Adrenal gland (tissue), 12 donors: ENCODE measurements around the gene PSD2. TPM values are rescaled to one million over a fixed set of nuclear protein-coding genes. Genes with fewer than 3 reads are reported as not detected.

ENCODE experiments used
- DNase-seq, 7 donors: peaks; one replicate each; pipeline ENCODE4 v3.0.0-alpha.2; 2019 to 2020
- H3K27ac ChIP-seq, 5 donors: fragments of 200-600 bp; sonication (generic) in 4 of 5; 1 replicate in 3 of 5; 2 replicates in 2 of 5; pipeline versions ENCODE4 v1.5.1 to v1.8.0; 2016 to 2020; ENCODE audit warnings: mild to moderate bottlenecking in 1 of 5
- H3K27me3 ChIP-seq: fragments of 200-600 bp; 2 replicates; pipeline ENCODE4 v1.8.0; 2021
- H3K36me3 ChIP-seq, 2 donors: fragments of 200-600 bp; replicated peaks in 1 of 2; 1 replicate in 1 of 2; 2 replicates in 1 of 2; pipeline versions ENCODE4 v1.5.1 to v1.8.0; 2018 to 2022
- H3K4me1 ChIP-seq, 2 donors: fragments of 200-600 bp; replicated peaks in 1 of 2; 1 replicate in 1 of 2; 2 replicates in 1 of 2; pipeline versions ENCODE4 v1.5.1 to v1.8.0; 2018 to 2021
- H3K4me3 ChIP-seq, 4 donors: fragments of 200-600 bp; sonication (generic) in 3 of 4; one replicate each; pipeline ENCODE4 v1.5.1; 2016 to 2018
- H3K9me3 ChIP-seq, 3 donors: fragments of 200-600 bp; sonication (generic) in 1 of 3; replicated peaks in 1 of 3; 1 replicate in 2 of 3; 2 replicates in 1 of 3; pipeline versions ENCODE4 v1.5.1 to v1.8.0; 2016 to 2021
- POLR2A ChIP-seq, 2 donors: fragments of 450-650 bp; IDR thresholded peaks; one replicate each; pipeline ENCODE4 v1.6.1; 2017; ENCODE audit warnings: antibody characterized with exemption in 2 of 2, mild to moderate bottlenecking in 2 of 2, moderate library complexity in 1 of 2
- WGBS, 4 donors: extraction: QIAGEN DNeasy Blood & Tissue Kit in 2 of 4; methylation state at CpG; one replicate each; pipeline versions ENCODE4 v1.1.5 to v1.1.7; 2013 to 2017; 5-methylcytosine and 5-hydroxymethylcytosine counted together
- intact Hi-C, 2 donors: fragments of 100-400 bp; cut with DNase I; formaldehyde crosslinking; loops; one replicate each; pipeline versions ENCODE4 v1.14.1 to v1.15.0; 2022 to 2023
- polyA plus RNA-seq, 3 donors: library from polyadenylated mRNA; stranded (reverse); fragments of 200-250 nt in 2 of 3; fragments of 350-450 nt in 1 of 3; fragmentation: Illumina TruSeq in 1 of 3; extraction: RNeasy Lipid Tissue Mini Kit (QIAGEN cat#74804) in 1 of 3; gene quantifications; one replicate each; pipeline ENCODE4 v1.2.3, GENCODE V29; 2013 to 2014
- total RNA-seq, 9 donors: library from RNA; depleted of rRNA in 4 of 9; stranded (reverse); fragments of >200 nt in 4 of 9; fragments of 120-200 nt in 1 of 9; fragmentation: NEBNext Ultra II Directional in 1 of 9; extraction: Animal tissue kit (Norgen Biotek cat#: 25700) in 1 of 9; gene quantifications; one replicate each; pipeline versions ENCODE4 v1.1.0 to v1.2.4, GENCODE V29; 2013 to 2023
- TF ChIP-seq, protein P1 (sequence below), 6 experiments: fragments of 450-650 bp in 4 of 6; fragments of 200-600 bp in 2 of 6; sonication (generic) in 1 of 6; IDR thresholded peaks; 1 replicate in 5 of 6; 2 replicates in 1 of 6; pipeline versions ENCODE4 v1.5.1 to v1.8.0; 2016 to 2021; ENCODE audit warnings: antibody characterized with exemption in 6 of 6, mild to moderate bottlenecking in 2 of 6, moderate library complexity in 1 of 6
- donor health status: healthy with polysubstance abuse.
- donor health status: Bipolar disorder and iron deficiency.
- donor health status: DM: yes; HTN: yes; CAD: no.
- donor health status: DM: no; HTN: no; CAD: no.
- donor health status: DM: no; HTN: no; CAD: no.
- donor health status: DM: yes; HTN: yes; CAD: no.

Gene PSD2
- total and polyA plus RNA-seq, 12 donors: 0.11 to 0.46 (median 0.24) TPM; not detected in 5

DNA sequence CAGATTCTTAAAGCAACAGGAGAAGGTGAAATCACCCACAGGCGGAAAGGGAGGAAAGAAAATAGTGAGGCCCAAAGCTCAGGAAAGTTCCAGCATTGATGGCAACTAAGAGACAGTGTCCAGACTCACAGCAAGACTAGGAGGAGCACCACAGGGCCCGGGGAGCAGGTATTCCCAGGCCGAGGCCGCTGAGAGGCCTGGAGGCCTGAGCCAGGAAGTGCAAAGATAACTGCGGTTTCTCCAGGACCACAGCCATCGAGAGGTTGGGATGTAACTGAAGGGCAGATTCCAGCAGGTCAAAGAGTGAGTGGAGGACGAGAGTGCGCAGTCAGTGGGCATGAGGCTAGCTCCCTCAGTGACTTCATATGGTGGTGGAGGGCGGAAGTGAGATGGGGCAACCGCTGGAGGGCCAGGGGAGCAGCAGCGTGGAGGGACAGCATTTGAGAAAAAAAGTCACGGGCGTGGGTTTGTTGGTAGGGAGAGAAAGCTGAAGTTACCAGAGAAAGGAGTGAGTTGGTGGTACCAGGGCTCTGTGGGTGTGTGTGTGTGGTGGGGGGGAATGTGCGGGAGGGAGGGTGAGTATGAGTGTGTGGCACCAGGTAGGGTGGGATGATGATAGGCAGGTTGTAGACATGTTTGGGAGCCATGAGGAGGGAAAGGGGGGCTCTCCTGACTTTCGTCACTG, 89.7 kb downstream of the PSD2 start:
- no peak for DNase-seq
- Histone ChIP-seq H3K4me1 (no peaks in the 10 kb centered on the region), H3K9me3 (no peaks in the 10 kb centered on the region), H3K4me3 (no peak overlapping the region), H3K27ac (no peak overlapping the region), H3K27me3 (no peaks in the 10 kb centered on the region), H3K36me3 (no peaks in the 10 kb centered on the region)
- no peak for TF ChIP-seq POLR2A (IDR thresholded peaks at IDR 0.05)
- TF ChIP-seq, protein P1, sequence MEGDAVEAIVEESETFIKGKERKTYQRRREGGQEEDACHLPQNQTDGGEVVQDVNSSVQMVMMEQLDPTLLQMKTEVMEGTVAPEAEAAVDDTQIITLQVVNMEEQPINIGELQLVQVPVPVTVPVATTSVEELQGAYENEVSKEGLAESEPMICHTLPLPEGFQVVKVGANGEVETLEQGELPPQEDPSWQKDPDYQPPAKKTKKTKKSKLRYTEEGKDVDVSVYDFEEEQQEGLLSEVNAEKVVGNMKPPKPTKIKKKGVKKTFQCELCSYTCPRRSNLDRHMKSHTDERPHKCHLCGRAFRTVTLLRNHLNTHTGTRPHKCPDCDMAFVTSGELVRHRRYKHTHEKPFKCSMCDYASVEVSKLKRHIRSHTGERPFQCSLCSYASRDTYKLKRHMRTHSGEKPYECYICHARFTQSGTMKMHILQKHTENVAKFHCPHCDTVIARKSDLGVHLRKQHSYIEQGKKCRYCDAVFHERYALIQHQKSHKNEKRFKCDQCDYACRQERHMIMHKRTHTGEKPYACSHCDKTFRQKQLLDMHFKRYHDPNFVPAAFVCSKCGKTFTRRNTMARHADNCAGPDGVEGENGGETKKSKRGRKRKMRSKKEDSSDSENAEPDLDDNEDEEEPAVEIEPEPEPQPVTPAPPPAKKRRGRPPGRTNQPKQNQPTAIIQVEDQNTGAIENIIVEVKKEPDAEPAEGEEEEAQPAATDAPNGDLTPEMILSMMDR (IDR thresholded peaks at IDR 0.05): no peak
- intact Hi-C loops: no loop called here
- WGBS, 4 donors: 94 to 95% (median 95%) methylated on average over 15 of the region's 15 CpGs

DNA sequence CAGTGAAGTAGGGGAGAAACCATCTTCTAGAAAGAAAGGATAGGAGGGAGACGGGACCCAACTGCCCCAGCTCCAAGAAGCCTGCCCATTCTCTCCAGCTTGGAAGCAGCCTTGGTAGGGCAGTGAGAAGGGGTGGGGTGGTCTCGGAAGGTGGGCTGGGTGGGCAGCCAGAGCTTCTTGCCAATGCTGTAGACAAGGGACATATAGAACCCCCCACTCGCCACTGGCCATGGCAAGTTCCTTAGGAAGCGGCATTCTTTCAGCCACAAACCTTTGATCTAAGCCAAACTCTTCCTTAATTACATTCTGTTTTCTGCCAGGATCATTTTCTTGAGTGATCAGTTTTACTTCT, 90.2 kb downstream of the PSD2 start:
- Histone ChIP-seq H3K4me1 (no peaks in the 10 kb centered on the region), H3K36me3 (no peaks in the 10 kb centered on the region), H3K9me3 (no peaks in the 10 kb centered on the region), H3K27me3 (no peaks in the 10 kb centered on the region), H3K4me3 (no peak overlapping the region), H3K27ac (no peak overlapping the region)
- no peak for DNase-seq
- intact Hi-C loops: no loop called here
- TF ChIP-seq POLR2A (IDR thresholded peaks at IDR 0.05): no peak
- TF ChIP-seq, protein P1 (IDR thresholded peaks at IDR 0.05): no peak
- 92 to 94% (median 94%) methylated on average over 4 of the region's 4 CpGs for WGBS, 4 donors

DNA sequence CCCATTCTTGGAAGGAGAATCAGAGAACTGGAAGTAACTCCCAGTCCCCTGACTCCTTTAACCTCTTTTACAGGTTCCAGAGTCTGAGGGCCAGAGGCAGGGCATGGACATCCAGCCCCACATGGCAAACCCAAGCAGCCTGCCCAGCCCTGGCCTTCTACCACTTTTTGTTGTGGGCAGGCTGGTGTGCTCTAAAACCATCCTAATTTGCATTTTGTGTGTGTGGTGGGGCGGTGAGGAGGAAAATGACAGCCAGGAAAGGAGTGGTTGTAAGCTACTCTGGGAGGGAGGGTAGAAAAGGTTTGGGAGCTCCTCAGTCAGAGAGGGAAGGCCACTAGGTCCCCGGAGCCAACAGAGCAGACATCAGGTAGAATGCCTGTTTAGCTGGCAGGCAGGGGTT, 90.6 kb downstream of the PSD2 start:
- intact Hi-C loops: no loop called here
- no peaks in the 10 kb centered on the region for H3K27me3 ChIP-seq
- WGBS, 4 donors: 76 to 97% (median 91%) methylated on average over 2 of the region's 2 CpGs
- no peak overlapping the region for H3K27ac ChIP-seq
- no peaks in the 10 kb centered on the region for H3K4me1 ChIP-seq
- no peaks in the 10 kb centered on the region for H3K36me3 ChIP-seq
- H3K4me3 ChIP-seq: no peak overlapping the region
- no peaks in the 10 kb centered on the region for H3K9me3 ChIP-seq
- TF ChIP-seq POLR2A (IDR thresholded peaks at IDR 0.05): no peak
- TF ChIP-seq, protein P1 (IDR thresholded peaks at IDR 0.05): no peak
- DNase-seq: no peak

DNA sequence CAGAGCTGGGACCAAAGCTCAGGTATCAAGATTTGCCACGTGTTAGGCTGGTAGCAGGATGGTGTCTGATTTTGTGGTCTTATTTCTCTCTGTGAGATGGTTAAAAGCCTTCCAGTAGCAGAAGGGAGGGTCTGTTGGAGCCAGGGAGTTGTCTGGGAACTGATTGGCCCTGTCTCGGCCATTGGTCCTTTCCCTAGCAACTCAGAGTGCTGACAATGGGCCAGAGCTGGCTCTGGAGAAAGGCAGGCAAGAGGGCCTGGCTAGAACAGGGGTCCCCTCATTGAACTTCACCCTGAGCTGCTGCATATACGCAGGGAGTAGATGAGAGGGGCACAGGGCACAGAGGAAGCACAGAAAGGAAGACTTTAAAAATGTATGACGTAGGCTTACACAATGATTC, 92.8 kb downstream of the PSD2 start:
- DNase-seq: no peak
- no peak for TF ChIP-seq POLR2A (IDR thresholded peaks at IDR 0.05)
- Histone ChIP-seq H3K9me3 (no peaks in the 10 kb centered on the region), H3K4me1 (no peaks in the 10 kb centered on the region), H3K27me3 (no peaks in the 10 kb centered on the region), H3K4me3 (no peak overlapping the region), H3K36me3 (no peaks in the 10 kb centered on the region), H3K27ac (no peak overlapping the region)
- intact Hi-C loops: no loop called here
- WGBS, 4 donors: 87 to 92% (median 92%) methylated on average over 4 of the region's 4 CpGs

DNA sequence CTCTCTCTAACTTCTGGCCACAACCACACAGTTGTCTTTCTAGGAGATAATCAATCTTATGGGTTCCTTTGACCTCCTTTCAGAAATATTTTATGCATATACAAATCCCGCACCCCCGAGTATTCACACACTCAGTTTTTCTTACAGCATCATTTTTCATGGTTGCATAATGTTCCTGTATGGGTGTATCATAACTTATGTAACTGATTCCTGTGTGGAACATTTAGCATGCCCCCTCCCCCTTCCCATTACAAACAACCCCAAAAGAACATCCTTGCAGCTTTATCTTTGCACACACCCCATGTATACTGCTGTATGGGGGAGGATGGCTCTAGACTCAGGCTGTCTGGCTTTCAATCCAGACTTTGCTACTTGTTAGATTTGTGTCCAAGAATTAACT, 93.8 kb downstream of the PSD2 start:
- Histone ChIP-seq H3K27ac (no peak overlapping the region), H3K9me3 (no peaks in the 10 kb centered on the region), H3K36me3 (no peaks in the 10 kb centered on the region), H3K4me3 (no peak overlapping the region), H3K4me1 (no peaks in the 10 kb centered on the region), H3K27me3 (no peaks in the 10 kb centered on the region)
- no peak for TF ChIP-seq POLR2A (IDR thresholded peaks at IDR 0.05)
- TF ChIP-seq, protein P1 (IDR thresholded peaks at IDR 0.05): no peak
- DNase-seq: no peak
- intact Hi-C loops: no loop called here
- WGBS, 4 donors: 95 to 98% (median 97%) methylated on average over 2 of the region's 2 CpGs
